DND-41 (cell line): ENCODE measurements around the gene PRKCB.

Experiments used
- ATAC-seq: fragments of 200-7000 bp; cut with Tn5 transposase; 3 replicates; pipeline ENCODE4 v1.9.1; 2021; ENCODE audit warnings: low read depth; ENCODE audit not compliant: insufficient read depth
- DNase-seq: peaks from one replicate; pipeline ENCODE4 v3.0.0-alpha.2; 2020
- H2AFZ ChIP-seq: 2 replicates; pipeline ENCODE4 v1.6.0; 2012; ENCODE audit warnings: low read depth, low read length
- H3K27ac ChIP-seq: 2 replicates; pipeline ENCODE4 v1.5.1; 2012; ENCODE audit warnings: low read length, inconsistent platforms
- H3K27me3 ChIP-seq: fragments of 200-600 bp; sonication (generic); 2 replicates; pipeline ENCODE4 v1.6.0; 2012; ENCODE audit warnings: low read length, mild to moderate bottlenecking, inconsistent platforms; ENCODE audit not compliant: insufficient read depth, poor library complexity
- H3K36me3 ChIP-seq: 2 replicates; pipeline ENCODE4 v1.5.1; 2012; ENCODE audit warnings: low read length, inconsistent platforms; ENCODE audit not compliant: insufficient read depth
- H3K4me1 ChIP-seq: 2 replicates; pipeline ENCODE4 v1.5.1; 2012; ENCODE audit warnings: mild to moderate bottlenecking, low read length; ENCODE audit not compliant: insufficient read depth
- H3K4me2 ChIP-seq: 2 replicates; pipeline ENCODE4 v1.6.0; 2012; ENCODE audit warnings: mild to moderate bottlenecking, moderate library complexity, low read length, inconsistent platforms; ENCODE audit not compliant: insufficient read depth
- H3K4me3 ChIP-seq, 2 experiments: fragments of 200-600 bp in 1 of 2; shearing (Covaris generic) in 1 of 2; 2 replicates each; pipeline ENCODE4 v1.5.1; 2012 to 2016; ENCODE audit warnings: inconsistent platforms in 2 of 2, low read length in 2 of 2, mild to moderate bottlenecking in 2 of 2, low read depth in 1 of 2, moderate library complexity in 1 of 2
- H3K79me2 ChIP-seq: 2 replicates; pipeline ENCODE4 v1.6.0; 2012; ENCODE audit warnings: low read length, inconsistent platforms; ENCODE audit not compliant: insufficient read depth
- H3K9ac ChIP-seq: 2 replicates; pipeline ENCODE4 v1.6.0; 2012; ENCODE audit warnings: low read depth, mild to moderate bottlenecking, inconsistent platforms, low read length, moderate library complexity
- H3K9me3 ChIP-seq: 2 replicates; pipeline ENCODE4 v1.5.1; 2012; ENCODE audit warnings: low read length, moderate library complexity, mild to moderate bottlenecking, inconsistent platforms; ENCODE audit not compliant: insufficient read depth, severe bottlenecking
- H4K20me1 ChIP-seq: 2 replicates; pipeline ENCODE4 v1.6.0; 2012; ENCODE audit warnings: low read length; ENCODE audit not compliant: insufficient read depth
- EZH2 ChIP-seq: IDR thresholded peaks from 3 replicates; pipeline ENCODE4 v1.6.1; 2012; ENCODE audit warnings: borderline replicate concordance, low read depth, mild to moderate bottlenecking, moderate library complexity, low read length, inconsistent platforms; ENCODE audit not compliant: severe bottlenecking
- TF ChIP-seq, protein P1 (sequence below): IDR thresholded peaks from 2 replicates; pipeline ENCODE4 v1.5.1; 2012; ENCODE audit warnings: borderline replicate concordance, low read length, moderate library complexity, mild to moderate bottlenecking; ENCODE audit not compliant: poor library complexity, severe bottlenecking; ENCODE audit errors: extremely low read depth

Gene PRKCB

GRCh38 chr16:23907457-23907902, 71.7 kb downstream of the PRKCB start:
- no peak for ATAC-seq
- H3K36me3 ChIP-seq, result no peaks in the 10 kb centered on the region
- H3K79me2 ChIP-seq, result peaks cover 53% of the 10 kb centered on the region
- H3K4me1 ChIP-seq, result no peaks in the 10 kb centered on the region
- H3K4me3 ChIP-seq, result no peak overlapping the region
- no peaks in the 10 kb centered on the region for H3K27me3 ChIP-seq
- no peak overlapping the region for H3K27ac ChIP-seq
- H3K9ac ChIP-seq, result no peak overlapping the region
- no peak for TF ChIP-seq EZH2
- TF ChIP-seq, protein P1, sequence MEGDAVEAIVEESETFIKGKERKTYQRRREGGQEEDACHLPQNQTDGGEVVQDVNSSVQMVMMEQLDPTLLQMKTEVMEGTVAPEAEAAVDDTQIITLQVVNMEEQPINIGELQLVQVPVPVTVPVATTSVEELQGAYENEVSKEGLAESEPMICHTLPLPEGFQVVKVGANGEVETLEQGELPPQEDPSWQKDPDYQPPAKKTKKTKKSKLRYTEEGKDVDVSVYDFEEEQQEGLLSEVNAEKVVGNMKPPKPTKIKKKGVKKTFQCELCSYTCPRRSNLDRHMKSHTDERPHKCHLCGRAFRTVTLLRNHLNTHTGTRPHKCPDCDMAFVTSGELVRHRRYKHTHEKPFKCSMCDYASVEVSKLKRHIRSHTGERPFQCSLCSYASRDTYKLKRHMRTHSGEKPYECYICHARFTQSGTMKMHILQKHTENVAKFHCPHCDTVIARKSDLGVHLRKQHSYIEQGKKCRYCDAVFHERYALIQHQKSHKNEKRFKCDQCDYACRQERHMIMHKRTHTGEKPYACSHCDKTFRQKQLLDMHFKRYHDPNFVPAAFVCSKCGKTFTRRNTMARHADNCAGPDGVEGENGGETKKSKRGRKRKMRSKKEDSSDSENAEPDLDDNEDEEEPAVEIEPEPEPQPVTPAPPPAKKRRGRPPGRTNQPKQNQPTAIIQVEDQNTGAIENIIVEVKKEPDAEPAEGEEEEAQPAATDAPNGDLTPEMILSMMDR, result no peak
- DNase-seq, result no peak
- H4K20me1 ChIP-seq, result no peaks in the 10 kb centered on the region
- H2AFZ ChIP-seq, result no peak overlapping the region
- no peaks in the 10 kb centered on the region for H3K9me3 ChIP-seq
- H3K4me2 ChIP-seq, result no peak overlapping the region

- Histone ChIP-seq H3K27me3 (no peaks in the 10 kb centered on the region), H3K4me2 (no peak overlapping the region), H3K9me3 (no peaks in the 10 kb centered on the region), H2AFZ (no peak overlapping the region), H3K36me3 (no peaks in the 10 kb centered on the region), H3K27ac (no peak overlapping the region), H3K9ac (no peak overlapping the region), H3K4me3 (no peak overlapping the region), H3K4me1 (no peaks in the 10 kb centered on the region), H3K79me2 (peaks cover 53% of the 10 kb centered on the region), H4K20me1 (no peaks in the 10 kb centered on the region)
- no peak for DNase-seq
- ATAC-seq, result no peak
- no peak for TF ChIP-seq EZH2
- TF ChIP-seq, protein P1, result no peak
Observed at GRCh38 chr16:23907903-23908302, 72.1 kb downstream of the PRKCB start.

DNA sequence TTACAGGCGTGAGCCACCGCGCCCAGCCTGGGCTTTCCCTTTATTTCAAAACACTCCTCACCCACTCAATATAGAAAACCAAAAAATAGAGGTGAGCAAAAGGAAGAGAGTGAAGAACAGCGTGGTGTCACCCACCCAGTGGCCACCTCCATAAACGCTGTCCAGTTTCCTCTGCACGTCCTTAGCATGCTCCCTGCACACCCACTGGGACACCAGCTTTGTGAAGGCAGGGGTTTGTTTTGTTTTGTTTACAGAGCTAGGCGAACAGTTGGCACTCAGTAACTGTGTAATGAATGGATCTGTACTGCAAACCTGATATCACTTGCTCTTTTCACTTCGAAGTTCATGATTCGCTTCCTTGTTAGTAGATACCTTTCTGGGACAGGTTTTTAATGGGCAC, 73.0 kb downstream of the PRKCB start:
- TF ChIP-seq EZH2, result no peak
- TF ChIP-seq, protein P1, result no peak
- Histone ChIP-seq H4K20me1 (no peaks in the 10 kb centered on the region), H3K4me1 (peaks cover 9% of the 10 kb centered on the region), H3K79me2 (peaks cover 46% of the 10 kb centered on the region), H3K9me3 (no peaks in the 10 kb centered on the region), H3K4me3 (no peak overlapping the region), H3K27me3 (no peaks in the 10 kb centered on the region), H3K36me3 (no peaks in the 10 kb centered on the region), H3K4me2 (no peak overlapping the region), H2AFZ (no peak overlapping the region), H3K27ac (no peak overlapping the region; the same call in 1 of the 2 replicates), H3K9ac (no peak overlapping the region)
- DNase-seq (no peak), ATAC-seq (no peak)

DNA sequence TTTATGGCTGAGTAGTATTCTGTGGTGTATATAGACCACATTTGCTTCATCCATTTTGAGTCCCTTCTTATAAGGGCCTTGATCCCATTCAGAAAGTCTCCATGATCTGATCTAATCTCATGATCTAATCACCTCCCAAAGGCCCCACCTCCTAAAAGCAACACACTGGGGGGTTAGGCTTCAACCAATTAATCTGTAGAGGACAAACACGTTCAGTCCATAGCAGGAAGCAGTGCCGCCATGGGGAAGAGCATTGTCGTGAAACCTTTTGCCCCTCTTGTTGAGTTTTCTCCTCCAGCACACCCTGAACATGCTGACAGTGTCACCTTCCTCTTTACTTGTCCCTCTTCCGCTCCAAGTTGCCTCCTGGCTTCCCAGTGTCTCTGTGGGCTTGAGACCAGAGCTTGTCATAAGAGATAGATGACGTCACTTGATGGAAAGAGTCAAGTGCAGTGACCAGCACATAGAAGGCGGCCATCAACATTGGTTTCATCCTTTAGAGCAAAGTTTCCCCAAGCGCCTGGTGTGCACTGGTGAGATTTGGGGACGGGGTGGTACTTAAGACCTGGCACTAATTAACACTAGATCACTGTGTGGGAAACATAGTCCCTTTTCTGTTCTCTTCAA, 74.1 kb downstream of the PRKCB start:
- Histone ChIP-seq H3K27me3 (no peaks in the 10 kb centered on the region), H3K4me1 (peaks cover 20% of the 10 kb centered on the region), H3K9ac (no peak overlapping the region), H3K9me3 (no peaks in the 10 kb centered on the region), H3K4me2 (no peak overlapping the region), H3K27ac (no peak overlapping the region), H3K36me3 (no peaks in the 10 kb centered on the region), H2AFZ (no peak overlapping the region), H4K20me1 (no peaks in the 10 kb centered on the region), H3K4me3 (no peak overlapping the region), H3K79me2 (peaks cover 46% of the 10 kb centered on the region)
- ATAC-seq (no peak), DNase-seq (no peak)
- TF ChIP-seq, protein P1, result no peak
- no peak for TF ChIP-seq EZH2
